ENCODE results near the gene LNX2.

GRCh38 chr13:27624071-27624470, 3.7 kb upstream of the LNX2 start:
- no peak for TF ChIP-seq CTCF (IDR thresholded peaks at IDR 0.05; ENCODE audit: borderline replicate concordance, extremely low read depth, low read length, poor library complexity, severe bottlenecking)
- TF ChIP-seq EZH2 (IDR thresholded peaks at IDR 0.05; ENCODE audit: borderline replicate concordance, low read depth, low read length, severe bottlenecking) = no peak
